Neural progenitor cell (in vitro differentiated cells): ENCODE data around the gene IL21R. TPM values are rescaled to one million over a fixed set of nuclear protein-coding genes. Genes with fewer than 3 reads are reported as not detected.
A peak's percentile ranks its signal among the peaks of the same experiment; 100 is the strongest.

ENCODE experiments used
- DNase-seq: peaks from one replicate; pipeline ENCODE4 v3.0.0-alpha.2; 2016; ENCODE audit warnings: low spot score
- H2AFZ ChIP-seq: fragments of 200-600 bp; sonication (generic); replicated peaks from 2 replicates; pipeline ENCODE4 v1.6.1; 2016; ENCODE audit warnings: antibody characterized with exemption
- H3F3A ChIP-seq: fragments of 200-600 bp; sonication (generic); 2 replicates; pipeline ENCODE4 v1.6.1; 2016; ENCODE audit warnings: antibody characterized with exemption, low read depth
- H3K27ac ChIP-seq: fragments of 200-600 bp; sonication (generic); 2 replicates; pipeline ENCODE4 v1.5.1; 2016; ENCODE audit warnings: mild to moderate bottlenecking
- H3K27me3 ChIP-seq: fragments of 200-600 bp; sonication (generic); 2 replicates; pipeline ENCODE4 v1.6.1; 2016; ENCODE audit warnings: mild to moderate bottlenecking, moderate library complexity
- H3K36me3 ChIP-seq: fragments of 200-600 bp; sonication (generic); 2 replicates; pipeline ENCODE4 v1.5.1; 2016
- H3K4me1 ChIP-seq: fragments of 200-600 bp; sonication (generic); 2 replicates; pipeline ENCODE4 v1.6.1; 2016; ENCODE audit warnings: mixed run types
- H3K4me2 ChIP-seq: fragments of 200-600 bp; sonication (generic); 2 replicates; pipeline ENCODE4 v1.6.1; 2016
- H3K4me3 ChIP-seq: fragments of 200-600 bp; sonication (generic); 2 replicates; pipeline ENCODE4 v1.5.1; 2016
- H3K79me2 ChIP-seq: fragments of 200-600 bp; sonication (generic); 2 replicates; pipeline ENCODE4 v1.6.1; 2016; ENCODE audit warnings: low read depth
- H3K9ac ChIP-seq: fragments of 200-600 bp; sonication (generic); 2 replicates; pipeline ENCODE4 v1.6.1; 2016
- H3K9me3 ChIP-seq: fragments of 200-600 bp; sonication (generic); 2 replicates; pipeline ENCODE4 v1.5.1; 2016; ENCODE audit warnings: low read depth
- H4K20me1 ChIP-seq: fragments of 200-600 bp; sonication (generic); 2 replicates; pipeline ENCODE4 v1.6.1; 2016; ENCODE audit warnings: low read depth
- H3K27ac Mint-ChIP-seq: 3 replicates; pipeline ENCODE4 v1.8.0; 2021; ENCODE audit warnings: mixed read lengths
- H3K27me3 Mint-ChIP-seq: 2 replicates; pipeline ENCODE4 v1.8.0; 2022; ENCODE audit warnings: low read depth, mild to moderate bottlenecking, inconsistent platforms, moderate library complexity, mixed read lengths; ENCODE audit not compliant: insufficient read depth
- H3K36me3 Mint-ChIP-seq: 3 replicates; pipeline ENCODE4 v1.8.0; 2021; ENCODE audit warnings: mixed read lengths
- H3K4me1 Mint-ChIP-seq: 3 replicates; pipeline ENCODE4 v1.8.0; 2021; ENCODE audit warnings: mixed read lengths
- H3K4me3 Mint-ChIP-seq: 3 replicates; pipeline ENCODE4 v1.8.0; 2021; ENCODE audit warnings: mild to moderate bottlenecking, moderate library complexity, mixed read lengths
- H3K9me3 Mint-ChIP-seq: 3 replicates; pipeline ENCODE4 v1.8.0; 2020; ENCODE audit warnings: mixed read lengths
- CTCF ChIP-seq: fragments of 200-600 bp; sonication (generic); IDR thresholded peaks from 2 replicates; pipeline ENCODE4 v1.5.1; 2017; ENCODE audit warnings: antibody characterized with exemption, mild to moderate bottlenecking
- EZH2 ChIP-seq: fragments of 200-600 bp; sonication (generic); IDR thresholded peaks from 2 replicates; pipeline ENCODE4 v1.6.1; 2017; ENCODE audit warnings: antibody characterized with exemption, mild to moderate bottlenecking, moderate library complexity
- EZH2phosphoT487 ChIP-seq: fragments of 200-600 bp; sonication (generic); IDR thresholded peaks from 2 replicates; pipeline ENCODE4 v1.6.1; 2017; ENCODE audit warnings: antibody characterized with exemption
- total RNA-seq: library from RNA; depleted of rRNA; stranded (reverse); fragments of >200 nt; gene quantifications from 2 replicates; pipeline ENCODE4 v1.2.3, GENCODE V29; 2015; ENCODE audit warnings: low replicate concordance

The IL21R gene
- total RNA-seq, 1 donor from 2014 or later: not detected

- H3K4me3 ChIP-seq: no peak overlapping the region
- DNase-seq: no peak
- H3K4me2 ChIP-seq: no peak overlapping the region
- Mint-ChIP-seq H3K4me1 (peaks cover 13% of the 10 kb centered on the region), H3K27me3 (peaks cover 9% of the 10 kb centered on the region), H3K27ac (no peak overlapping the region), H3K9me3 (no peaks in the 10 kb centered on the region), H3K4me3 (no peak overlapping the region), H3K36me3 (no peaks in the 10 kb centered on the region)
- H3K27ac ChIP-seq: no peak overlapping the region
- no peak overlapping the region for H3K9ac ChIP-seq
- no peaks in the 10 kb centered on the region for H3F3A ChIP-seq
- no peaks in the 10 kb centered on the region for H3K4me1 ChIP-seq
- no peaks in the 10 kb centered on the region for H3K9me3 ChIP-seq
- no peak overlapping the region for H2AFZ ChIP-seq
- no peaks in the 10 kb centered on the region for H3K27me3 ChIP-seq
- no peak for TF ChIP-seq EZH2
- no peak for TF ChIP-seq EZH2phosphoT487
- no peak for TF ChIP-seq CTCF
- no peaks in the 10 kb centered on the region for H3K79me2 ChIP-seq
- H4K20me1 ChIP-seq: no peaks in the 10 kb centered on the region
- H3K36me3 ChIP-seq: no peaks in the 10 kb centered on the region
Measured at GRCh38 chr16:27403601-27403992, 1.6 kb downstream of the IL21R start.

DNA sequence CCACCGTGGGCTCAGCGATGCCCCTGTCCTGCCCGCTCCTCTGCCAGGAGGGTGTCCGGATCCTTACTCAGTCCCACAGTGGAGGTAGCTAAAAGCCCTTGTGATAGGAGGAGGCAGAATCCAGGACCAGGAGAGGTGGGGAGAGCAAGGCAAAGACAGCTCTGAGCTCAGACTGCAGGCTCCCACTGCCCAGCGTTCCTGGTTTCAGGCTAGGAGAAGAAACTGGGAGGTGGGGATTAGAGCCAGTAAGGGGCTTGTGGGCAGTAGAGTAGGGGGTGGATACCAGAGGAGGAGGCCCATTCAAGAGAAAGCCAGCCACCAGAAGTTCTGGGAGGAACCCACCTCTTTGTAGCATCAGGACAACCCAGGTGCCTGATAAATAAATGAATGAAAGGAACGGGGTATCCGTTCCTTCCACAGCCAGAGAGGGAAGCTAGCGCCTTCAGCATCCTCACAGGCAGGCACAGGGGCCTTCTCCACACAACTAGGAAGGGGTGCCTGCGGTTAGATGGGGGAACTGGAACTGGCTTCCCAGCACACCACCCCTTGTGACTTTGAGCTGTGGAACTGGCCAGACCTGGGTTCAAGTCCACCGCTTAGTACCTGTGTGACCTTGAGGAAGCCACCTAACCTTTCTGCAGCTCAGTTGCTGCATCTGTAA, 2.3 kb downstream of the IL21R start:
- Histone ChIP-seq H3K36me3 (no peaks in the 10 kb centered on the region), H3K4me1 (no peaks in the 10 kb centered on the region), H2AFZ (no peak overlapping the region), H3K9ac (no peak overlapping the region), H3K4me3 (no peak overlapping the region), H3K4me2 (no peak overlapping the region), H3K27me3 (no peaks in the 10 kb centered on the region), H4K20me1 (no peaks in the 10 kb centered on the region), H3K27ac (no peak overlapping the region), H3K79me2 (no peaks in the 10 kb centered on the region), H3F3A (no peaks in the 10 kb centered on the region), H3K9me3 (no peaks in the 10 kb centered on the region)
- DNase-seq: no peak
- TF ChIP-seq EZH2: no peak
- TF ChIP-seq EZH2phosphoT487: no peak
- TF ChIP-seq CTCF: no peak
- H3K27ac Mint-ChIP-seq: peak overlapping the region; percentile 50
- peaks cover 9% of the 10 kb centered on the region for H3K27me3 Mint-ChIP-seq
- no peaks in the 10 kb centered on the region for H3K36me3 Mint-ChIP-seq
- H3K9me3 Mint-ChIP-seq: no peaks in the 10 kb centered on the region
- H3K4me3 Mint-ChIP-seq: no peak overlapping the region
- H3K4me1 Mint-ChIP-seq: peaks cover 13% of the 10 kb centered on the region

DNA sequence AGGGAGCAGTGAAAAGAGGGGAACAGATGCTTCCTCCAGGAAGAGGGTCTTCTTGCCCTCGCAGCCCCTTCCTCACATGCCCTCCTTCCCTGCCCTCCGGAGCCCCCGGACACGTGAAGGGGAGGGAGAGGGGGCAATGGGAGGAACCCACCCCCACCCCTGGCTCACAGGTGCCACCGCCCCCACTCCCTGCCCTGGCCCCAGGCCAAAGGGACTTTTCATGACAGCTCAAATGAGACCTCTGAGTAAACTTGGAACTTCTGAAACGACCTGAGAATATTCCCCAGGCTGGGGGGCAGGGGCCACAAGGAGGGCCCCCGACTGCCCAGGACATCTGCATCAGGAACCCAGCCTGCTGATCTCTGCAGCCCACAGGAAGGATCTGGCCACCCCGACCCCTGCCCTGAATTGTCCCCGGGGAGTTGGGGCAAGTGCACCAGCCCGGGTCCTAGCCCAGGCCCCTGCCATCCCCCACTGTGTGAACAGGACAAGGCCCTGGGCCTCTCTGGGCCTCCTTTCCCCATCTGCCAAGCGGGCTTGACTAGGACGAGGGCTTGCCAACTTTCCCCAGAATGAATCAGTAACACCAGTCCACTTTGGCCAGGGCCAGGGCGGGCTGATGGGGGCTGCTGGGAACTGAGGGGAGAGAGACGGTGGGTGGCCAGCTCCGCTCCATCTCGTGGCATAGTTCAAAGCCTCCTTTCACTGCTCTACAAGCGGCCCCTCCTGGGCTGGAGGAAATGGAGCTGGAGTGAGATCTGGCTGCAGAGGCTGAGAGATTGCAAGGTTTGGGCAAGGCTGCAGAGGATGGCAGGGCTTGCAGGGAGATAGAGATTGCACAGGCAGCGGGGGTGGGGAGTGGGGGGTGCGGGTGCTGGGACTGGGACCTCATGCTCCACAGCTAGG, 3.8 kb downstream of the IL21R start:
- Histone ChIP-seq H3K4me2 (no peak overlapping the region), H4K20me1 (no peaks in the 10 kb centered on the region), H3K9me3 (no peaks in the 10 kb centered on the region), H3K27ac (no peak overlapping the region), H3K79me2 (no peaks in the 10 kb centered on the region), H3F3A (no peaks in the 10 kb centered on the region), H3K9ac (no peak overlapping the region), H3K4me1 (no peaks in the 10 kb centered on the region), H3K4me3 (no peak overlapping the region), H2AFZ (no peak overlapping the region), H3K36me3 (no peaks in the 10 kb centered on the region), H3K27me3 (no peaks in the 10 kb centered on the region)
- TF ChIP-seq EZH2phosphoT487 (no peak), EZH2 (no peak), CTCF (no peak)
- H3K36me3 Mint-ChIP-seq: no peaks in the 10 kb centered on the region
- peaks cover 9% of the 10 kb centered on the region for H3K27me3 Mint-ChIP-seq
- H3K4me3 Mint-ChIP-seq: no peak overlapping the region
- DNase-seq: no peak
- H3K27ac Mint-ChIP-seq: no peak overlapping the region
- peaks cover 13% of the 10 kb centered on the region for H3K4me1 Mint-ChIP-seq
- H3K9me3 Mint-ChIP-seq: peaks cover 2% of the 10 kb centered on the region
